DMS153 treated with DMSO at 0.1 percent for 48 hours (cell line): ENCODE data around the gene STK39.
"Not testable (repeated sequence)": the region's sequence is repeated elsewhere in the genome, so short reads cannot be mapped to it uniquely, and the experiment has no call there.

ENCODE experiments used
- DNase-seq: peaks from one replicate; lab custom pipeline; 2025; ENCODE audit not compliant: unreplicated experiment; lab: John Stamatoyannopoulos, UW

Gene STK39

DNA sequence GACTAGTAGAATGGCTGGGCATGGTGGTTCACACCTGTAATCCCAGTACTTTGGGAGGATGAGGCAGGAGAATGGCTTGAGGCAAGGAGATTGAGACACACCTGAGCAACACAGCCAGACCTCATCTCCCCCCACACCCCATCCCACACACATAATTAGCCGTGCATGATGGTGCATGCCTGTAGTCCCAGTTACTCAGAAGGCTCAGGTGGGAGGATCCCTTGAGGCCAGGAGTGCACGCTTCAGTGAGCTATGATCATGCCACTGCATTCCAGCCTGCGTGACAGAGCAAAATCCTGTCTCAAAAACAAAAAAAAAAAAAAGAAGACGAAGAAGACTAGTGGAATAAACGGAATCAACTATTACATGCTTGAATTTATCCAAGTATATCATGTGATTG, 150.0 kb downstream of the STK39 start:
- DNase-seq: no peak

- DNase-seq: no peak
These were observed 151.2 kb downstream of the STK39 start for GRCh38 chr2:168096158-168096557.

GRCh38 chr2:168091986-168092385, 155.4 kb downstream of the STK39 start:
- DNase-seq: no peak

GRCh38 chr2:168090366-168091135, 156.8 kb downstream of the STK39 start:
- no peak for DNase-seq

GRCh38 chr2:168089200-168089599, 158.2 kb downstream of the STK39 start:
- DNase-seq: no peak

DNA sequence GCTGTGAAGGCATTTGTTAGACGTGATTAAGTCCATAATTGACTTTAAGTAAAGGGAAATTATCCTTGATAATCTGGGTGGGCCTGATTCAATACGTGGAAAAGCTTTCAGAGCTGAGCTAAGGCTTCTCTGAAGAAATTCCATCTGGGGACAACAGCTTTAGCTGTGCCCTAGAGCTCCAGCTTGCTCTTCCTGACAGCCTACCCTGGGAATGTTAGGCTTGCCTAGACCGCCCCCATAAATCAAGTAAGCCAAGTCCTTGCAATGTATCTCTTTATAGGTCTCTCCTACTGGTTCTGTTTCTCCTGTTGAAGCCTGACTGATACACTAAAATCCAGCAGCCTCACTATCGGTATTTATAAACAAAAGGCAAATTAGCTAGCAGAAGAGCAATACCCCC, 160.0 kb downstream of the STK39 start:
- no peak for DNase-seq

DNA sequence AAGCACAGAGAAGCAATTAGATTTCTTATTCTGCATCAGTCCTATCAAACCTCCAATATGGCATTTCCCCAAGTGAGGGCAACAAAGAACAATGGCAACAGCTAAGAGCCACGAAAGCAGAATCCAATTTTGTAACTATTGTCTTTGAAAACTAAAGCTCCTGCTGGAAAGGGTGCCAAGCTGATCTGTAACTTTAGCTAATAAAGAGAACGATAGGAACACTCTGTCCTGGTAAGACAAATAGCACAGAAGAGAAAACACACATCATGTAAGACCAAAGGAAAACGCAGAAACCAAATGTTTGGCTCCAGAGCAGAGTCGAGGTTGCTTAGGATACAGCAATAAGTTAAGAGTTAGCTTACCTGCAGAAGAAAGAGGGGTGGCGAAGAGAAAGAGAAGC, 160.5 kb downstream of the STK39 start:
- DNase-seq: no peak

DNA sequence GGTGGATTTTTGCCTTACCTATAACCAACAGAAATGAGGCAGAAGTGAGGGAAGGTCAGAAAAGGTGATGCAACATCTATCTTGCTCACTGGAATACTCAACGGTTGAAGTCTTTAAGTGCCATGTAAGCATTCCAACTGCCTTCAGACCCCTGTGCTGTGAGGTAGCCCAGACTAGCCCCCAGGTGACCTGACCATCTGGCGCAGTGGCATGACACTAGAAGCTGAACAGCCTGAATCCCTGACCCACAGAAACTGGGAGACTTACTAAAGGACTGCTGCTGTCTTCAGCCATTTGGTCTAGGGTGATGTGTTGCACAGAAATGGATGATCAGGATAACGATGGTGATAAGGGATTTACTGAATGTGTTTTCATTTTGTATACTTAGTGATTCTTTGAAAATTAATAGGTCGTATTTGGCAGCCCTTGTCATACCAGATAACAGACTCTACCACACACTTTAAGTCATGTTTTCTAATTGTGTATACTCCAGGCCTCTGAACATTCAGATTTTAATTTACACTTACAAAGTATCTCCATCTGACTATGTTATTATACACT, 161.5 kb downstream of the STK39 start:
- no peak for DNase-seq

- no peak for DNase-seq
These were observed 163.1 kb downstream of the STK39 start for GRCh38 chr2:168084288-168084687.

DNA sequence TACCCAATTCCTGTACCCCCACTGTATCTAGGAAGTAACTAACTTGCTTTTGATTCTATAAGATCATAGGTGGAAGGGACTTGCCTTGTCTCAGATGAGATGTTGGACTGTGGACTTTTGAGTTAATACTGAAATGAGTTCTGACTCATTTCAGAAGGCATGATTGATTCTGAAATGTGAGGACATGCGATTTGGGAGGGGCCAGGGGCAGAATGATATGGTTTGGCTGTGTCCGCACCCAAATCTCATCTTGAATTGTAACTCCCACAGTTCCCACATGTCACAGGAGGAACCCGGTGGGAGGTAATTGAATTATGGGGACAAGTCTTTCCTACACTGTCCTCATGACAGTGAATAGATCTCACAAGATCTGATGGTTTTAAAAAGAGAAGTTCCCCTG, 165.9 kb downstream of the STK39 start:
- not testable (repeated sequence) for DNase-seq

DNA sequence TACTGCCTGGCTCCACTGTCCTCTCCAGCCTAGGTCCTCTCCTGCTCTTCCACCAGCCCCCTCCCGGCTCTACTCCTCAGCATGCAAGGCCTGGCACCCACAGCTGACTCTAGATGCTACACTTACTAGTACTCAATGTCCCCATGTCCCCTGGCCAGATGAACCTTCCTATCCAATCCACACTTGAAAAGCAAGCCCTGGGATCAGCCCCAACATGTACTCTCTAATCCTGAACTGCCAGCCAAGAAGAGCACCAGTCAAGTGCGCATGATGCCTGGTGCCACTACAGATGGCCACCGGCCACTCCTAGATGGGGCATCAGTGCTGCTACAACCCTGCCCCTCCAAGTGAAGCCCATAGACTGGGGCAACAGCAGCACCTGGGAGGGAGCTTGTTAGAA, 168.2 kb downstream of the STK39 start:
- DNase-seq: no peak

DNA sequence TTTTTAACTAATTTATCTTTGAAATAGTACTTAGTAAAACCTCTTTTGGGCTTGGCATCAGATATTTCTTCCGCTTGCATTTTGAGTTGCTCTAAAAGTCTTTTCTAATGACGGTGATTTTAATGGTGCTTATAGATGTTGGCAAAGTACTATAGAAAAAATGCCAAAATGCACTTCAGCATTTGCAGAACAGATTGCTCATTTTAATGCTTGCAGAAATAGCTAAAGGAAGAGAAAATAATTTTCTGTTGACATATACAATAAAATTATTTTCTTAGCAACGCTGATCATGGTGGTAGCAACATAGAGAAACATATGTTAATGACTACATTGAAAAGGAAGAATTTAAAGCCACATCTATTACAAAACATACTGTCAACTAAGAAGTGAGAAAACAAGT, 170.7 kb downstream of the STK39 start:
- DNase-seq: no peak

DNA sequence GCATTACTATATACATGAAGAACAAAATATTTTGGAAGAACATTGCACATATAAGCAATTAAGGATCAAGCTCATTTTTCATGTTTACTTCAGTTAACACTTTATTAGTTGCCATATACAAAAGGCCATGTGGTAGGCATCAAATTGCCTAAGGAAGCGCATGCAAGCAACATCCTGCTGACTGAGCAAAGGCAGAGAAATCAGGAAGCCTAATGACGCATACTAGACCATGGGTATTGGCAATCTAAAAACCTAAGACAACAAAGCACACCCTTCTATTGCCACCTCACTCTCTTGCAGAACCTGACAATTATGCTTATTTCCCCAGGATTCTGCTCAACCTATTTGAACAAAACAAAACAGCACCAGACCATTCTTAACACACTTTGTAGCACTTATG, 171.9 kb downstream of the STK39 start:
- DNase-seq: no peak

GRCh38 chr2:168072626-168073303, 174.6 kb downstream of the STK39 start:
- no peak for DNase-seq

- DNase-seq: no peak
These were observed 183.1 kb downstream of the STK39 start for GRCh38 chr2:168064011-168064998.

GRCh38 chr2:168062936-168063335, 184.5 kb downstream of the STK39 start:
- DNase-seq: no peak

DNA sequence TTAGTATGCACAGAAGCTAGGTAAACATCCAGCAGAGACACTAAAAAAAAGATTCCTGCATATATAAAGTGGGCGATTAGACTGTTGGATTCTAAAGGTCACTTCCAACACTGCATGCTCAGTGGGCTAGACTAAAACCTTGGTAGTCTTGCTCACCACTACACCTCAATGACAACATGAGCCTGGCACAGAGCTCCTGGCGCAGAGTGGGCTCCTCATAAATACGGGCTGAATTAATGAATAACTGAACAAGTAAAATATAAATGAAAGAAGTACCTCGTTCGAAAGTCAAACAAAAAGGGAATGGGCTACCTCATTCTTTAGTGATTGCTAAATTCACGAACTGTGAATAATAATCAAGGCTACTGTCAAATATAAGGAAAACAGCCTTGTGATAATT, 185.3 kb downstream of the STK39 start:
- DNase-seq: no peak

- no peak for DNase-seq
These were observed 186.2 kb downstream of the STK39 start for GRCh38 chr2:168060986-168061750.

- DNase-seq: no peak
These were observed 187.6 kb downstream of the STK39 start for GRCh38 chr2:168059758-168060157.

DNA sequence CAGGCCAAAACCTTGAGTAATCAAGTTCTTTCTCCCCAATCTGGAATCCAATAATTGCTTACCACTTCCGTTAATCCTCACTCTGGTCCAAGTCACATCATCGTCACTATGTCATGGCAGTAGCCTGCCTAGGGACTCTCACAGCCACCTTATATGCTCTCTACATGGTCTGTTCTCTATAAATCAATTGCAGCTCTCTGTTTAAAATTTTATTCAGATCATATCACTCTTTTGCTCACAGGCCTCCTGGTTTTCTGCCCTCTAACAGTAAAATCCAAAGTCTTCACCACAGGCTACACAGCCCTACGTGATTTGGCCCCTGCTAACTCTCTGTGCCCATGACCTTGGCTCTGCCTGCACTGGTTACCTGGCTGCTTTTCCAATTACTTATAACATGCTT, 188.7 kb downstream of the STK39 start:
- DNase-seq: no peak
